Measurements from ENCODE around the gene DHX8.

GRCh38 chr17:43534909-43535308 is 51.1 kb downstream of the DHX8 start:
- TF ChIP-seq, protein P1, sequence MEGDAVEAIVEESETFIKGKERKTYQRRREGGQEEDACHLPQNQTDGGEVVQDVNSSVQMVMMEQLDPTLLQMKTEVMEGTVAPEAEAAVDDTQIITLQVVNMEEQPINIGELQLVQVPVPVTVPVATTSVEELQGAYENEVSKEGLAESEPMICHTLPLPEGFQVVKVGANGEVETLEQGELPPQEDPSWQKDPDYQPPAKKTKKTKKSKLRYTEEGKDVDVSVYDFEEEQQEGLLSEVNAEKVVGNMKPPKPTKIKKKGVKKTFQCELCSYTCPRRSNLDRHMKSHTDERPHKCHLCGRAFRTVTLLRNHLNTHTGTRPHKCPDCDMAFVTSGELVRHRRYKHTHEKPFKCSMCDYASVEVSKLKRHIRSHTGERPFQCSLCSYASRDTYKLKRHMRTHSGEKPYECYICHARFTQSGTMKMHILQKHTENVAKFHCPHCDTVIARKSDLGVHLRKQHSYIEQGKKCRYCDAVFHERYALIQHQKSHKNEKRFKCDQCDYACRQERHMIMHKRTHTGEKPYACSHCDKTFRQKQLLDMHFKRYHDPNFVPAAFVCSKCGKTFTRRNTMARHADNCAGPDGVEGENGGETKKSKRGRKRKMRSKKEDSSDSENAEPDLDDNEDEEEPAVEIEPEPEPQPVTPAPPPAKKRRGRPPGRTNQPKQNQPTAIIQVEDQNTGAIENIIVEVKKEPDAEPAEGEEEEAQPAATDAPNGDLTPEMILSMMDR (IDR thresholded peaks at IDR 0.05), result no peak
- TF ChIP-seq EZH2phosphoT487 (IDR thresholded peaks at IDR 0.05) (no peak), EZH2 (IDR thresholded peaks at IDR 0.05) (no peak)

Data from neural progenitor cell (in vitro differentiated cells).